ENCODE results near the gene GALNTL6.

DNA sequence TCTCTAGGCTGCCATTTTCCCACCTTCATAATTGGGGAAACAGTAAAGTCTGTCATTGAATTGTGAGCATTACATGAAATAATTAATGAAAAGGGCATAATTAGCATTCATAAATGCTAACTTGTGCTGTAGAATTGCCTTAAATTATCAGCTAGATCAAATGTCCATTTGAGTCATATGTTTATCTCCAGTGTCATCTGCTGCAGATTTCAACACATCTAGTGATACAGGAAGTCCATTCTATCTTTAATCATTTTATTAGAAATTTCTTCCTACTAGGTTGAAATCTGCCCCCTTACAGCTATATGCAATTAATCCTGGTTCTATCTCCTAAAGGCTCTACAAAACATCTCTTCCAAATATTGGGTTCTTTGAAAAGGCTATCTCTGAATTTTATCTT, 1115.1 kb downstream of the GALNTL6 start:
- TF ChIP-seq, protein P1, sequence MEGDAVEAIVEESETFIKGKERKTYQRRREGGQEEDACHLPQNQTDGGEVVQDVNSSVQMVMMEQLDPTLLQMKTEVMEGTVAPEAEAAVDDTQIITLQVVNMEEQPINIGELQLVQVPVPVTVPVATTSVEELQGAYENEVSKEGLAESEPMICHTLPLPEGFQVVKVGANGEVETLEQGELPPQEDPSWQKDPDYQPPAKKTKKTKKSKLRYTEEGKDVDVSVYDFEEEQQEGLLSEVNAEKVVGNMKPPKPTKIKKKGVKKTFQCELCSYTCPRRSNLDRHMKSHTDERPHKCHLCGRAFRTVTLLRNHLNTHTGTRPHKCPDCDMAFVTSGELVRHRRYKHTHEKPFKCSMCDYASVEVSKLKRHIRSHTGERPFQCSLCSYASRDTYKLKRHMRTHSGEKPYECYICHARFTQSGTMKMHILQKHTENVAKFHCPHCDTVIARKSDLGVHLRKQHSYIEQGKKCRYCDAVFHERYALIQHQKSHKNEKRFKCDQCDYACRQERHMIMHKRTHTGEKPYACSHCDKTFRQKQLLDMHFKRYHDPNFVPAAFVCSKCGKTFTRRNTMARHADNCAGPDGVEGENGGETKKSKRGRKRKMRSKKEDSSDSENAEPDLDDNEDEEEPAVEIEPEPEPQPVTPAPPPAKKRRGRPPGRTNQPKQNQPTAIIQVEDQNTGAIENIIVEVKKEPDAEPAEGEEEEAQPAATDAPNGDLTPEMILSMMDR (IDR thresholded peaks at IDR 0.05) = no peak
- TF ChIP-seq EP300 (IDR thresholded peaks at IDR 0.05) = no peak

Data from stomach (tissue), 4 donors.